Measurements from ENCODE around the gene NDUFB2. TPM values are rescaled to one million over a fixed set of nuclear protein-coding genes. Genes with fewer than 3 reads are reported as not detected.

Gene NDUFB2
- total RNA-seq, 4 donors from 2014 or later, result 128 to 216 (median 173) TPM

DNA sequence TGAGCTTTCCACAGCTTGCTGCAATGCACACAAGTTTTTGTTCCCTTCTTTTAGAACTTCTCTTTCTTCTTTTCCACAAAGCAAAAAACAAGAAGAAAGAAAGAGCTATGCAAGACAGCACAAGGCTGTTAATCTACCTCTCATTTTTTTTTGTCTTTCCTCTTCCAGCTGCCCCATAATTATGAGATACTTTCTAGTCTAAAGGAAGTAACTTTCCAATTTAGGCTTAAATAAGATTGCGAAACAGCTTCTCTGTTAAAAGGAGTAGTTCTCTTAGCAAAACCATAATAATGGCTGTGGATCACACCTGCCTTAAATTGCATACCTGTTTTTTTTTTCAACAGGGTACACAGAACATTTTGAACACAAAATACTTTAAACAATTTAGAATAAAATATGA is 56.0 kb downstream of the NDUFB2 start:
- H3K4me3 ChIP-seq, result no peak overlapping the region
- H3K36me3 ChIP-seq, result peaks cover 0 to 8% (median 0%) of the 10 kb centered on the region in 3 donors
- H3K27me3 ChIP-seq, result no peaks in the 10 kb centered on the region
- no peak for TF ChIP-seq POLR2A (IDR thresholded peaks at IDR 0.05)
- TF ChIP-seq, protein P1, sequence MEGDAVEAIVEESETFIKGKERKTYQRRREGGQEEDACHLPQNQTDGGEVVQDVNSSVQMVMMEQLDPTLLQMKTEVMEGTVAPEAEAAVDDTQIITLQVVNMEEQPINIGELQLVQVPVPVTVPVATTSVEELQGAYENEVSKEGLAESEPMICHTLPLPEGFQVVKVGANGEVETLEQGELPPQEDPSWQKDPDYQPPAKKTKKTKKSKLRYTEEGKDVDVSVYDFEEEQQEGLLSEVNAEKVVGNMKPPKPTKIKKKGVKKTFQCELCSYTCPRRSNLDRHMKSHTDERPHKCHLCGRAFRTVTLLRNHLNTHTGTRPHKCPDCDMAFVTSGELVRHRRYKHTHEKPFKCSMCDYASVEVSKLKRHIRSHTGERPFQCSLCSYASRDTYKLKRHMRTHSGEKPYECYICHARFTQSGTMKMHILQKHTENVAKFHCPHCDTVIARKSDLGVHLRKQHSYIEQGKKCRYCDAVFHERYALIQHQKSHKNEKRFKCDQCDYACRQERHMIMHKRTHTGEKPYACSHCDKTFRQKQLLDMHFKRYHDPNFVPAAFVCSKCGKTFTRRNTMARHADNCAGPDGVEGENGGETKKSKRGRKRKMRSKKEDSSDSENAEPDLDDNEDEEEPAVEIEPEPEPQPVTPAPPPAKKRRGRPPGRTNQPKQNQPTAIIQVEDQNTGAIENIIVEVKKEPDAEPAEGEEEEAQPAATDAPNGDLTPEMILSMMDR (IDR thresholded peaks at IDR 0.05), result no peak
- H3K4me1 ChIP-seq, result no peaks in the 10 kb centered on the region
- no peak overlapping the region for H3K27ac ChIP-seq
- no peak for DNase-seq
- H3K9me3 ChIP-seq, result no peaks in the 10 kb centered on the region

- H3K27ac ChIP-seq, result no peak overlapping the region
- H3K9me3 ChIP-seq, result no peaks in the 10 kb centered on the region
- H3K4me1 ChIP-seq, result no peaks in the 10 kb centered on the region
- H3K27me3 ChIP-seq, result no peaks in the 10 kb centered on the region
- DNase-seq, result no peak
- TF ChIP-seq, protein P1 (IDR thresholded peaks at IDR 0.05), result no peak
- TF ChIP-seq POLR2A (IDR thresholded peaks at IDR 0.05), result no peak
- H3K4me3 ChIP-seq, result no peak overlapping the region
- no peaks in the 10 kb centered on the region for H3K36me3 ChIP-seq
These were observed 58.0 kb downstream of the NDUFB2 start for GRCh38 chr7:140754506-140754905.

Other genes with a start within 250 kb of the NDUFB2 start
- gene MKRN1, start 217.2 kb upstream of the NDUFB2 start, total RNA-seq, result 100 to 1,000 TPM; 100 to 194 (median 105) TPM
- 10 to 100 TPM in 2 of 4 donors, 1 to 10 TPM in 2; 1.6 to 44.6 (median 8.3) TPM for gene DENND2A, start 55.9 kb upstream of the NDUFB2 start, total RNA-seq
- 10 to 100 TPM; 19.8 to 40.4 (median 25.8) TPM for gene ADCK2, start 23.8 kb upstream of the NDUFB2 start, total RNA-seq
- gene BRAF, start 228.2 kb downstream of the NDUFB2 start, total RNA-seq, result 10 to 100 TPM; 26.3 to 97.4 (median 47.6) TPM

Measured in Peyer's patch (tissue), 4 donors.